ENCODE results near the gene SEMA3B.

Gene SEMA3B

DNA sequence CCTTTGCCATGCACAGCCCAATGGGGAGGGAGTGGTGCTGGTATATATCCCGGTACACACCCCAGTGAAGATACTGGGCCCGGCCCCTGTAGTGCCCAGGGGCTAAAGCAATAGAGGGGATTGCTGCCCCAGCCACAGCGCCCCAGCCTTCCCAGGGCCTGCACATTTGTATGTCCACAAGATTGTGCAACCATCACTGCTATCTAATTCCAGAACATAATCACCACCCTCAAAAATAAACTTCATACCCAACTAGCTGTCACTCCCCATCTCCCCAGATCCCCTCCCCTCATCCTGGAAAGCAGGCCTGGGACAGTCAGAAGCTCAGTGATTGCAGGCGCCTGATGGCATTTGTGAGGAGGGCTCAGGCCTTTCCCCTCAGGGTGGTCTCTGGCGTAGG is 19.5 kb upstream of the SEMA3B start:
- TF ChIP-seq CTCF (IDR thresholded peaks at IDR 0.05; ENCODE audit: borderline replicate concordance, control extremely low read depth, extremely low read depth, insufficient read depth, missing control alignments): no peak
- DNase-seq (ENCODE audit: low spot score): no peak
- in situ Hi-C loops (cut with MboI; ENCODE audit: low sequenced_read_pairs, unreplicated experiment): no loop called here

DNA sequence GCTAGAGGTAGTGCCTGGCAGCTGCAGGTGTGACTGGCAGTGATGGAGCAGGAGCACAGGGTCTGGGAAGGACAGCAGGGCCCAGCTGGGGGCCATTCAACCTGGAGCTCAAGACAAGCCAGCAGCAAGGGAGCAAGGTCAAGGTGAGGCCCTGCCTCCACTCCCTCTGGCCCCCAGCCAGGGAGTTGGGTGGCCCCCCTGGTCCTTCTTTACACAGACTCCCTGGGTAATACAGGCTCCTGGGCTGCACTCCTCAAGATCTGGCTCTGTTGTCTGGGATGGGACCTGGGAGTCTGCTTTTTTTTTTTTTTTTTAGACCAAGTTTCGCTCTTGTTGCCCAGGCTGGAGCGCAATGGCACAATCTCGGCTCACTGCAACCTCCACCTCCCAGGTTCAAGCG is 18.4 kb upstream of the SEMA3B start:
- TF ChIP-seq CTCF (IDR thresholded peaks at IDR 0.05; ENCODE audit: borderline replicate concordance, control extremely low read depth, extremely low read depth, insufficient read depth, missing control alignments): no peak
- in situ Hi-C loops (cut with MboI; ENCODE audit: low sequenced_read_pairs, unreplicated experiment): no loop called here
- DNase-seq (ENCODE audit: low spot score): no peak

DNA sequence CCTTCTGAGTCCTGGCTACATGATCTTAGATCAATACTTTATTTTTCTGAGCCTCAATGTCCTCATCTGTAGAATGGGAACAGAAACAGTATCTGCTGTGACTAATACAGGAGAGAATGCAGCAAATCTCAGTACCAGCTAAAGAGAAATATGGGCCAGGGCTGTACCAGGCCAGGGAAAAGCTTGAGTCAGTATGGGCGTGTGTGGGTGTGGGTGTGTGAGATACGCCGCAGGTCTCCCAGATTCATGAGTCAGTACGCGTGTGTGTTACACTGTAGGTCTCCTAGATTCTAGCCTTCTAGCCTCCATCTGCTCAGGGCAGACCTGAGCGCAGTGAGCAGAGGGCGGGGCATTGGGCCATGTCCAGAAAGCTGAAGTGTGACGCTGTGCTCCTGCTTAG is 17.7 kb upstream of the SEMA3B start:
- in situ Hi-C loops (cut with MboI; ENCODE audit: low sequenced_read_pairs, unreplicated experiment): no loop called here
- no peak for DNase-seq (ENCODE audit: low spot score)
- no peak for TF ChIP-seq CTCF (IDR thresholded peaks at IDR 0.05; ENCODE audit: borderline replicate concordance, control extremely low read depth, extremely low read depth, insufficient read depth, missing control alignments)

DNA sequence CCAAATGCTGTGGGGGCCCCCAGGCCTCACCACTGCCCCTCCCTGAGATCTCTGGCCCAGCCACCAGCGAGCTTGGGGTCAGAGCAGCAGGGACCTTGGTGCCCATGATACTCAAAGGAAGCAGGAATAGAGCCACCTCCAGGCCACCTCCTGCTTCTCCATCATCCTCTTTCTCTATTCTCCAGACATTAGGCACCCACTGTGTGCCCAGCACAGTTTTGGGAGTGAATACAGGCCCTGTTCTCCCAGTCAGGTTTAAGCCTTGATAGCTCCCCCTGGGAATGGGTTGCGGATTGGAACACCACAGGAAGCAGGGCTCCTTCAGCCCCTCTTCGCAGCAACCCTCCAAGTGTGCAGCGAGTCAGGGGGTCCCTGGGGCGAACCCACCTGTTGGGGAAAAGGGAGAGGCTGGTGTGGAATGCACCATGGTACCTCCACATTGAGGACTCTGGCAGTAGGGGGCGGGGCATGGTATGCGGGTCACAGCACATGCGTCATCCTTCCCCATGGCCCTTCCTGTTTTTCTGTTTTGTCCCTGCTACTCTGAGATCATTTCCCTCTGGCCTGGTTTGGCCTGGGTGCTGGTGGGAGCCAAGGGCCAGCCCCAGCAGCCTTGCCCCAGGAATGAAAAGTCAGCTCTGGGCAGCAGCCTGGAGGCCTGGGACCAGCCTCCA is 14.2 kb upstream of the SEMA3B start:
- DNase-seq (ENCODE audit: low spot score): no peak
- no peak for TF ChIP-seq CTCF (IDR thresholded peaks at IDR 0.05; ENCODE audit: borderline replicate concordance, control extremely low read depth, extremely low read depth, insufficient read depth, missing control alignments)
- in situ Hi-C loops (cut with MboI; ENCODE audit: low sequenced_read_pairs, unreplicated experiment): no loop called here

- TF ChIP-seq CTCF (IDR thresholded peaks at IDR 0.05; ENCODE audit: borderline replicate concordance, control extremely low read depth, extremely low read depth, insufficient read depth, missing control alignments): no peak
- in situ Hi-C loops (cut with MboI; ENCODE audit: low sequenced_read_pairs, unreplicated experiment): no loop called here
- no peak for DNase-seq (ENCODE audit: low spot score)
These were observed 13.7 kb upstream of the SEMA3B start for GRCh38 chr3:50255251-50255615.

- no peak for TF ChIP-seq CTCF (IDR thresholded peaks at IDR 0.05; ENCODE audit: borderline replicate concordance, control extremely low read depth, extremely low read depth, insufficient read depth, missing control alignments)
- in situ Hi-C loops (cut with MboI; ENCODE audit: low sequenced_read_pairs, unreplicated experiment): no loop called here
- DNase-seq (ENCODE audit: low spot score): no peak
These were observed 11.7 kb upstream of the SEMA3B start for GRCh38 chr3:50256978-50257890.
